SW480 (cell line): ENCODE data around the gene ECEL1.
A peak's percentile ranks its signal among the peaks of the same experiment; 100 is the strongest.
"Not testable (repeated sequence)": the region's sequence is repeated elsewhere in the genome, so short reads cannot be mapped to it uniquely, and the experiment has no call there.

Source experiments
- DNase-seq: peaks from one replicate; pipeline ENCODE4 v3.0.0-alpha.2; 2016; ENCODE audit warnings: low spot score

ECEL1 gene

GRCh38 chr2:232441147-232441651 is 46.4 kb downstream of the ECEL1 start:
- no peak for DNase-seq

DNA sequence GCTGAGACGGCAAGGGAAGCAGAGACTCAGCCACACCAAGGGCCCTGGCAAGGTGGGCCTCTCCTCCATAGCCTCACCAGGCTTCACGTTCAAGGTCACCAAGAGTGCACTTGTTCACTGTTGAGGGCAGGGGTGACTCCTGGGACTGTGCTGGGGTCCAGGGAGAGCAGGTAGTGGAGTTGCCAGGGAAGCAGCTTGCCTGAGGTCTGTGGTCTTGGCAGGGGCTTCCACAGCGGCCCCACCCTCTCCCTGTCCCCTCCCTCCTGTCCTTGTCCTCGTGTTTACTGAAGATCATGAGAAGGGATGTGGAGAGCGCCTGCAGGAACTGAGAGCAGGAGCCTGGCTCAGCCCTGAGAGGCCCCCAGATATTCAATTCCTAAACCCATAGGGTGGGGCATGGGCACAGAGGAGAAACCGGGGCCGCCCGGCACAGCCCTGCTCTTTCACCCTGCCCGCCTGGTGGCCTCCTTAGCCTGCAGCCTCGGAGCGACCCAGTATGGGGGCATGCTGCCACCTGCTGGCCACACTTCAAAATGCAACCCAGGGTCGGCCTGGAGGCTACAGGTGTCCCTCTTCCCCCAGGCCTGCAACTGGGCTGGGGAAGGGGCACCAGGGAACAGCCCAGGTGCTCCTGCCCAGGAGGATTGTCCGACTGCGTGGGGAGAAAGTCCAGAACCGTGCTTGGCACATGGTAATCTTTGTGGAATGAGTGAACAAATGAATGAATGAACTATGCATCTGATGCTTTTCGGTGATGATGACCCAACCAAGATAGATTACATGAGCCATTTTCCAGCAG is 47.2 kb downstream of the ECEL1 start:
- peak; percentile 43 for DNase-seq

DNA sequence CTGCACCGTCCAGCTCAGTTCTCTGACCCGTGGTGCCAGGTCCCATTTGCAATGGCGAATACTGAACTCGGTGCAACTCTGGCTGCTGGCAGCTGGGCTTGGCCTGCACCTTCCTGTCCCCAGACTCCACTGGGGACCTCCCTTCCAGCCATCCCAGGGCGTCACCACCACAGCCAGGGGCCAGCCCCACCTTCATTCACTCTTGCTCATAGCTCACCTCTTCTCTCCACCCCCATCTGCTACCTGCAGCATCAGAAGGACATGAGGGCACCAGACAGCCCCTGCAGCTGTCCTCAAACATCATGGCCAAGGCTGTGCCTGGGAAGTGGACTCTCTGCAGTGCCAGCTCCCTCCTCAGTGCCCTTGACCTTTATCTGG is 47.9 kb downstream of the ECEL1 start:
- DNase-seq: no peak

DNA sequence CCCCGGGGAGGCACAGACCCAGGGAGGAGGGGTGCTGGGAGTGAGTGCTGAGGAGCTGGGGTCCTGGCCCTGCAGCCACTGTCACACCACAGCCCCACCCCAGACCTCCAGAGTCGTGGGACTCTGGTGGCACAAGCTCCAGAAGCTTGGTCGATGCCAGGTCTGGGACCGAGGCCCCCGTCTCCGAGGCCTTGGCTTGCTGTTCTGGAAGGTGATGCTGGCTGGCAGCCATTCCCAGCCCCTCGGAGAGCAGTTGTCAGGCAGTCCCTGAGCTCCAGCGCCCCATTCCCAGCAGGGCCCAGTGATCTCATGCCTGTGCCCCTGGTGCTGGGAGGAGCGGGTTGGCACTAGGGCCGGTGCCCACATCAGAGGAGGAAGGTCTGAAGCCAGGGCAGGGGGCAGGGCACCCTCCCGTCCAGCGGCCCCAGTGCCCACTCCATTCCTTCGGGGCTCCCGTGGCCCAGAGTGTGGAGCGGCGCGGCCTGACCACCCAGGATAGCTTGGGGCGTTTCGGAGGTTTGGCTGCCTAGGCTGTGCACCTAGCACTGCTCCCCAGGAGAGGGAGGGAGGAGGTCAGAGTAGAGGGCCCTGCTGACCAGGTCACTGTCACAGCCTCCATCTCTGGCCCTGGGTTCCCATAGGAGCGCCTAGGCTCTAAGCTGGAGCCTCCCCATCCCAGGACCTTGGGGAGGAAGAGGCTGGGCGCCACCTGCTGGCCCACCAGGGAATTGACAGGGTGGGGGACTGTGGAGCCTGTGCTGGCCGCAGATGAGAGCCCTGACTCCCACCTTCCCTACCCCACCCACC is 48.5 kb downstream of the ECEL1 start:
- no peak for DNase-seq

DNA sequence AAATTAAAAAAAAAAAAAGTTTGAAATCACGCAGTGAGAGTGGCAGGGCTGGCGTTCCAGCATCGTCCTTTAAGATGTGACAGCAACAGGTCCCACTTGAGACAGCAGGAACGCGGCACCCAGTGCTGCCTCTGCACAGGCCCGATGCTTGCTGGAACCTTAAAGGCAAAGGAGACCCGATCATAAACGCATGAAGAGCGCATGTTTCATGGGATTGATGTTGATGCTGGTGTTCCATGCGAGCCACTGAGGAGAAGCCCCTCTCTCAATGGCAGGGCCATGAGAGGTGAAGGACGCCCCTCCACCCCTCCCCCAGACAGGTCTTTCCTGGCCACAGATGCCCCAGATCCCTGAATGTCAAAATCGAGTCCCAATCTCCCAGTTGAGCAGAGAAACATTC is 49.5 kb downstream of the ECEL1 start:
- DNase-seq: no peak

DNA sequence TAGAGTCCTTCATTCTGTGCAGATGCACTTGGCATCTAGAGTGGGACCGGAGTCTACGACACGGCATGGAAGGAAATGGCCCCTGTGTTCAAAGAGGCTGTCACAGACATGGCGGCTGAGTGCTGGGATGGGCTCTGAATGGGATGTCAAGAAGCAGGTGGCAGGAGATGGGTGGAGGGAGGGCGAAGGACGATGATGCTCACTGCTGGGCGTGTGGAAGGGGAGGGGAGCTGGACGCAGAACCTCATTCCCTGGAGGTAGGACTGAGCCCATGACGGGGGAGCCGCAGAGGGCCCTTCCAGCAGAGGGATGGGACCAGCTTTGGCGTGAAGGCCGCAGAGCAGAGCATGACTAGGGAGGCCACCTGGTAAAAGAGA is 50.5 kb downstream of the ECEL1 start:
- no peak for DNase-seq

- DNase-seq: no peak
Measured at GRCh38 chr2:232436381-232437194, 51.0 kb downstream of the ECEL1 start.

DNA sequence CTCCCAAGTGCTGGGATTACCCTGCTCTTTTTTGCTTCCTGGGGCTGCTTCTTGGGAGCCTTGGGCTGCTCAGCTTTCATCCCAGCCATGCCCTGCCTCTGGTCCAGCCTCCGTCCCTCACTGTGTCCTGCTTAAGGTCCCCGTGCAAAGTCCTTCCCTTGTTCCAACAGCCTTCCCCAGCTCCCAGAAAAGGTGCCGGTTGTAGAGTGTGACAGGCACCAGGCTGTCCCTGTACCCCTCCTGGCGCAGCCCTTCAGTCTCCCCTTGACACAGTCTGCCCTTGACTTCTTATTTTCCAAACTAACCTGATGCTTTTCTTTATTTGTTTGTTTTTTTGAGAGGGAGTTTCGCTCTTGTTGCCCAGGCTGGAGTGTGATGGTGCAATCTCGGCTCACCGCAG is 51.8 kb downstream of the ECEL1 start:
- no peak for DNase-seq

DNA sequence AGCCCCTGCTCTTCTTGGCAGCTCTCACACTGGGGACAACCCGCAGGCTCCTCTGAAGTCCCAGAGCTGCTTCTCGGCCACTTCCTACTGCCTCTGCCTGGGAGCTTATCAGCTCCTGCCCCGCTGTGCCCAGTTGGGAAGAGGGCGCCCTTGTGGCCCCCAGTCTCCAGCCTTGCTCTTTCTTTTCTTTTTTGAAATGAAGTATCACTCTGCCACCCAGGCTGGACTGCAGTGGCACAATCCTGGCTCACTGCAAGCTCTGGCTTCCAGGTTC is 52.3 kb downstream of the ECEL1 start:
- DNase-seq: no peak

GRCh38 chr2:232434563-232435374 is 52.9 kb downstream of the ECEL1 start:
- no peak for DNase-seq

DNA sequence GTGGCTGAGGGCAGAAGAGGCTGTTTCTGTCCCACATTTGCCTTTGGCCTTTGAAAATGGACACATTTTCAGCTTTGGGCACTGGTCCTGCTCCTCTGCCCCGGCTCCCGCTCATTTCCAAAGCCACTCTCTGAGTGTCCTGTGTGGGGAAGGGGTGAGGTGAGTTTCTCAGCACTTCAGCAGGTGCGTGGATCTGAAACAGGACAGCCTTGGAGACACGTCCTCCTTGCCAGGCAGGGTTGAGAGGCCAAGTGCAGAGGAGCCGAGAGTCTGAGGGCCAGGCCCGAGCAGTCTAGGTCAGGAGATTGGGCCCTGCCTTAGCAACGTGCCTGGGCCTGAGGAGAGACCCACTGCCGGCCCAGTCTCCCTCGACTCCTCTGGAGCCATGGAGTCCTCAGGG is 53.5 kb downstream of the ECEL1 start:
- no peak for DNase-seq

- DNase-seq: not testable (repeated sequence)
Measured at GRCh38 chr2:232433622-232434021, 54.0 kb downstream of the ECEL1 start.

- no peak for DNase-seq
Measured at GRCh38 chr2:232432598-232433184, 54.9 kb downstream of the ECEL1 start.

- DNase-seq: no peak
Measured at GRCh38 chr2:232431705-232432590, 55.7 kb downstream of the ECEL1 start.
